HG02981 (cell line): ENCODE measurements around the gene MUSK.

ENCODE experiments used
- ATAC-seq: cut with Tn5 transposase; IDR thresholded peaks from one replicate; pipeline ENCODE4 v1.9.1; 2021; ENCODE audit warnings: mild to moderate bottlenecking, moderate library complexity; ENCODE audit not compliant: unreplicated experiment

The MUSK gene

GRCh38 chr9:110668570-110669167 lies at the start of gene MUSK:
MUSK (plus strand) TSS chr9:110668791; CDS start chr9:110668905, 114 bp downstream.
- ATAC-seq, result no peak

DNA sequence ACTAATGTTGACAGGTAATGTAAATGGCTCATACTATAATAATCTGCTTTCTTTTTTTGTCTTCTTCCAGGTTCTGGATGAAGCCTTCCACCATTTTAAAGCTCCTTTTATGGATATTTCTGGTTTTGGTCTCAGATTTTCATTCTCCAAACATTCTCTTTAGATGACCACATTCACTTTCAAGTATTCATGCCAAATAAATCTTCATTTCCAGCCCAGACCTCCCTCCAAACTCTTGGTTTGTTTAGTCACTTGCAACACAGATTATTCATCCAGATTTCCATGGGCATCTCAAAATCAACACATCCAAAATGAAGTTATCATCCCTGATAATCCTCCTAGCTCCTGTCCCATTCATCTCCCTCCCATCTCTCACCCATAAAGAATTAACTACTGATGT lies 48.8 kb upstream of the MUSK start:
- no peak for ATAC-seq

- no peak for ATAC-seq
These were observed 47.9 kb upstream of the MUSK start for GRCh38 chr9:110620726-110621125.

DNA sequence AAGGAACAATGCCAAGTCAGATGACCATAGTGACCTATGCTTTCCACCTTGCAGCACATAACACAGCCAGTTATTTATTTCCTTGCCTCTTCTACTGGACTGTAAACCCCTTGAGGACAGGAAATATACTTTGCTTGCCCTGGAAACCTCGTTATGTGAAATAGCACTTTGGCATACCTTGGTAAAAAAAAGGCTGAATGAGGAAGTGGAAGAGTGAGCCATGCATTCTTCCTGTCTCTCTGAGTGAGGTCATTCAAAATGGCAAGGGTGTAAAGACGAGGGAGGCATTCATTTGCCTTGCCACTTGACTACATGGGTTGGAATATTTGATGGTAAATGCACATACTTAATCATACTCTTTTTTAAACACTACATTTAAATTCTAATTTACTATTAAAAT lies 46.2 kb upstream of the MUSK start:
- ATAC-seq, result no peak

- peak; percentile 28 for ATAC-seq
These were observed 45.0 kb upstream of the MUSK start for GRCh38 chr9:110623462-110624025.

DNA sequence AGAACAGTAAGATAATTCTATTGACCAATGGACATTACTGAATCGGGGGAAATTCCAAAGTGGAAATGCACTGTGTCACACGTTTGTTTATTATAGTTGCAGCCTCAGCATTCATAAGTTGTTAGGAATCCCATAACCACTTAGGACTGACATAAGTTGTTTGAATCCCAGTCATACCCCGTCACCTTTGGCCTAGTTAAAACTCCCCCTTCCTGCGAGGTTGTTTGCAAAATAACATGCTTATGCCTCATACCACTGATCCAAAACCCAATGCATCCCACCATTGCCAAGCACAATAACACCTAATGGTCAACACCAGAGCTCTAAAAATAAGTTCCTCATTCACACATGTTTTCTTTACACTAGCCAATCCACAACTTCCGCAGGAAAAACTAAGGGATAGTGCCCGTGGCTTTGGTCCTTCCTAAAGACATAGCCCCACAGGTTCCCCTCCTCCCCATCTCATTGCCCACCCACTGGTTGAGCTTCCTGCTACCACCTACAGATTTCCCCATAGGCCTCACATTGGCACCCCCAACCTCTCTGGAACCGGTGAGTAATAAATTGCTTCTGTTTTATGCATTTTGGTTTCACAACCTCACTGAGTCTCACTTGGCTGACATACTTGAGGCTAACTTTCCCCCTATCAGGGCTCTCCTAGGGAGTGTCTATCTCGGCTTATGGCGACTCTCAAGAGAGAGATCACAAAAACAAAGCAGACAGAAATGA lies 42.3 kb upstream of the MUSK start:
- ATAC-seq, result peak; percentile 96

DNA sequence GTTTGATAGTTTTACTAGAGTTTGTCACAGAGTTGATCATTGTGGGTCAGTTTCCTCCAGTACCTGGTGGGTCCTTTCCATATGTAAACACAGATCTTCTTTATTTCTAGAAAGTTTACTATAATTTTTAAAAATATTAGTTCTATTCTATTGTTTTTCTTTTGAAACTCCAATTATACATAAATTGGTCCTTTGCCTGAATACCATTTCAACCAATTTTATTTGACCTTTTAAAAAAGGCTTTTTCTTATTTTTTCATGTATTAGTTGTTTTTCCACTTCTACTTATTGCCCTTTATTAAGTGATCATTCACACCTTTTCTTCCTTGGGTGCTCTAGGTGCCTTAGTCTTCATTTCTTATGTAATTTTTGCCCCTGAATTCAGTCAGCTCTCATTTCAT lies 33.0 kb upstream of the MUSK start:
- no peak for ATAC-seq

DNA sequence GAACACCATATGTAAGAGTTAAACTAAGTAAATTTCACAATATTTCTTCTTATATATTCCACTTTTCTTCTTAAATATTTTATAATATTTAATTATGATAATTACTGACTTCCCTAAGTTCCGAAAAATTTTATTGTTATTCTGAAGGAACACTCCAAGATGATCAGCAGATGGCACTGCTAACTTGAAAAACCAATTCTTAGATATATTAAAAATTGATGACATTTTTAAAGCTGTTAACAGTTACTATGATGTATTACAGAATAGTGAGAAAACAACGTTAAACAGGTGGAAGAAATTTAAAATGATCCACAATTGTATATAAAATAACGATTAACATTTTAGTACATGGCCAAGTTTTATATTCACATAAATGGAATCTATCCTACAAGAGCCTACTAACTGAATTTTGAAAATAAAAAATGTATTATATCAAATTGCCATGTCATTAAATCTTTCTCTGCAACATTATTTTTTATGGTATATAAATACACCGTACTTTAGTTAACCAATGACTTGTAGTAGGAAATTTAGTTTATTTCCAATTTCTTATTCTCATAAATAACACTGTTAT lies 30.1 kb upstream of the MUSK start:
- ATAC-seq, result no peak

DNA sequence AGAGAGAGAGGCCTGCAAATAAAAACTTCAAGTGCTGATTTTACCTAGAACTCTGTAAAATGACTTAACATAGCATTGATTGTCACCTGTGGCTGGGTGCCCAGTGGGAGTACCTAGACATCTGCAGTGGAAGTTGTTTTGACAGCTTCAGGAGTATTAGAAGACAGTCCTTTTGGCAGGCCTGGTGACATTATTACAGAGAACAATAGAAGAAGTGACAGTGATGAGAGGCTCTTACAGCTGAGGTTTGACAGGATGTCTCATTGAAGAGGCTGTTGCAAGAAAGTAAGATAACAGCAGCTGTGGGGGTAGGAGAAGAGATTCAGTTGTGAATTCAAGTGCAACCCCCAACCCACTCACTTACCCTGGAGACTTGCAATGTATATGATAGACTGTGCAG lies 27.9 kb upstream of the MUSK start:
- ATAC-seq, result no peak

DNA sequence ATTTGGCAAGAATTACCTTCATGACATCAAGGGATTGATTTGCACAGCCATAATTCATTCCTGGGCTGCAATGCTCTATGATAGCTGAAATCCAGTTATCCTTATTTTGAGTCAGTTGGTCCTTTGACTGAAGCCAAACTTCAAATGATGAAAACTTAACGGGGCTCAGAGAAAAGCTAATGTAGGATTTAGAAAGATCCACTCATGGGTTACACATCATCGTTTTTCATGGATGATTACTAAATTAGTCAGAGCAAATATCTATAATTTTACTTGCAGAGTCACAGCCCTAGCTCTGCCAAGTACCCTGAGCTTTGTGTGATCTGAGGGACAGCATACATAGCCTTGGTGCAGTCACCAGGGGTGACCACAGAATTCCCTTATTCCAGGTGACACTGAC lies 27.3 kb upstream of the MUSK start:
- no peak for ATAC-seq

GRCh38 chr9:110648696-110649095 lies 19.9 kb upstream of the MUSK start:
- no peak for ATAC-seq

GRCh38 chr9:110650261-110650660 lies 18.3 kb upstream of the MUSK start:
- no peak for ATAC-seq

DNA sequence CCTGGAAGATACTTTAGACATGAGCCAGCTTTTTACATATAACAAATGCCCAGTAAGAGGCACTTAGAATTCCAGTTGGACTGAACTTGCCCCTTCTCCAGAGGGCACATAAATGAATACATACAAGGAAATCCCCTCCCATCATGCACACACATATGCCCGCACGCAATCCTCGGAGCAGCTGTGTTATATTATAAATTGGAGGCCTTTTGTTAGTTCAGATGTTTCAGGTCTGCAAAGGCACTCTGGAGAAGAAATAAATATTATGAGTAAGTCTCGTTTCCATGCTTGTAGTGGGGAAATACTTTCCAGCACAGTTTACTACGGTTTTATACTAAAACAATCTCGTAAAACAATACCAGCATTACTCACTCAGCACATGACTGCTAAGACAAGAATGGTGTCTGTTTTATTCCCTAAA lies 17.6 kb upstream of the MUSK start:
- ATAC-seq, result no peak

- ATAC-seq, result no peak
These were observed 12.6 kb upstream of the MUSK start for GRCh38 chr9:110655754-110656641.

- no peak for ATAC-seq
These were observed 8.6 kb upstream of the MUSK start for GRCh38 chr9:110659891-110660541.

GRCh38 chr9:110669433-110669832 lies 842 bp downstream of the MUSK start:
- ATAC-seq, result no peak

DNA sequence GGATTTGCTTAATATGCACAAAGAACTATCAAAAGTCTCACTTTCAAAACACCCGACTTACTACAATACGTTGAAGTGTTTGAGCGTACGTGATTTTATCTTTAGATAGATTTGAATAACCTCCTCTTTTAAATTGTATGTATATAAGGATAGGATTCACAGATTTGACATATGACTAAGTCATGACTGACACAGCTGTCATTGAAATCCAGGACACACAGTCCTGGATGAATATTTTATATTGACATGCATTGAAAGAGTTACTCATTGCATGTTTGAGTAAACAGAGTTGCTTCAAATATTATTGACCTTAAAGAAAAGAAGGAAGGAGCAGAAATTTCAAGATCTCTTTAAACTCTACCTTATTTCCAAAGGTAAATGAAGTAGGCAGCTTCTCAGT lies 3.3 kb downstream of the MUSK start:
- no peak for ATAC-seq

DNA sequence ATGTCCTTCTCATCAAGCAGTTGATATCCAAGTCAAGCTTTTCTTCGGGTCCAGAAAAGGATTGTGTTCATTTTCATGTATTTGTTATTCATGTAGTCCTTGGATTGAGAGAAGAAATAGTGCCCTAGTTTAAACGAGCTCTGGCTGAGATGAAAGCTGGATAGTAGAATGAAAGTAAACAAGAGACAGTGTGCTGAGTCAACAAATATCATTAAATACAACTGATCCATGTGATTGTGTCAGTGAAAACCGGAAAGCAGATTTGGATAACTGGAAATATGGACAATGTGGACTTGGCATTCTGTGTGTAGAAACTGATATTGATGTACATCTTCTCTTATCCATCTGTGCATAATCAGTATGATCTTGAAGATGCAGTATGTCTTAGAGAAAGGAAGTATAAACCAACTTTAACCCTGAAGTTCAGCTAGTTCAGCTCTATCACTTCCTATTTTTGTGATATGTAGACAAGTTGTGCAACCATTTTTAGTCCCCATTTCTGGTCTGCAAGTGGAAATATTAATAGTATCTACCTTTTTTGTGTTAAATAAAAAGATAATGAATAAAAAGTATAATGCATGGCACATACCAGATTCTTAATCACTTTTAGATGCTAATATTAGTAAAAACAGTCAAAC lies 4.4 kb downstream of the MUSK start:
- no peak for ATAC-seq

- ATAC-seq, result no peak
These were observed 18.9 kb downstream of the MUSK start for GRCh38 chr9:110687497-110687896.

- ATAC-seq, result no peak
These were observed 19.7 kb downstream of the MUSK start for GRCh38 chr9:110688329-110688728.
